Astrocyte (in vitro differentiated cells and primary cell): Measurements from ENCODE around the gene TUNAR. TPM values are rescaled to one million over a fixed set of nuclear protein-coding genes. Genes with fewer than 3 reads are reported as not detected.

Experiments
- DNase-seq: peaks from one replicate; pipeline ENCODE4 v3.0.0-alpha.2; 2010; ENCODE audit warnings: low read depth
- FAIRE-seq: peaks from 2 replicates; lab custom pipeline; 2011; peaks lifted over from hg19 to GRCh38; lab: Jason Lieb, UNC
- H2AFZ ChIP-seq: 2 replicates; pipeline ENCODE4 v1.6.0; 2012; ENCODE audit warnings: low read depth, low read length, inconsistent platforms
- H3K27ac ChIP-seq: 2 replicates; pipeline ENCODE4 v1.5.1; 2011; ENCODE audit warnings: low read depth, low read length, inconsistent platforms
- H3K27me3 ChIP-seq: 2 replicates; pipeline ENCODE4 v1.6.0; 2011; ENCODE audit warnings: low read length, inconsistent platforms; ENCODE audit not compliant: insufficient read depth
- H3K36me3 ChIP-seq: 2 replicates; pipeline ENCODE4 v1.5.1; 2011; ENCODE audit warnings: low read length, inconsistent platforms; ENCODE audit not compliant: insufficient read depth
- H3K4me1 ChIP-seq: 2 replicates; pipeline ENCODE4 v1.5.1; 2011; ENCODE audit warnings: low read length, inconsistent platforms; ENCODE audit not compliant: insufficient read depth
- H3K4me2 ChIP-seq: 2 replicates; pipeline ENCODE4 v1.6.0; 2012; ENCODE audit warnings: low read length, inconsistent platforms
- H3K4me3 ChIP-seq: 2 replicates; pipeline ENCODE4 v1.5.1; 2011; ENCODE audit warnings: low read depth, mild to moderate bottlenecking, low read length, inconsistent platforms; ENCODE audit not compliant: insufficient read depth
- H3K79me2 ChIP-seq: 2 replicates; pipeline ENCODE4 v1.6.0; 2012; ENCODE audit warnings: mild to moderate bottlenecking, low read length, inconsistent platforms; ENCODE audit not compliant: insufficient read depth
- H3K9ac ChIP-seq: 2 replicates; pipeline ENCODE4 v1.6.0; 2012; ENCODE audit warnings: mild to moderate bottlenecking, low read length, inconsistent platforms
- H3K9me3 ChIP-seq: 2 replicates; pipeline ENCODE4 v1.5.1; 2012; ENCODE audit warnings: low read depth, mild to moderate bottlenecking, low read length, inconsistent platforms; ENCODE audit not compliant: insufficient read depth
- H4K20me1 ChIP-seq: 2 replicates; pipeline ENCODE4 v1.6.0; 2012; ENCODE audit warnings: low read length, inconsistent platforms; ENCODE audit not compliant: insufficient read depth
- H3K27ac Mint-ChIP-seq: one replicate; pipeline ENCODE4 v1.8.0; 2021; ENCODE audit warnings: mild to moderate bottlenecking, mixed read lengths; ENCODE audit not compliant: unreplicated experiment
- H3K27me3 Mint-ChIP-seq: one replicate; pipeline ENCODE4 v1.8.0; 2021; ENCODE audit warnings: low read depth, mixed read lengths; ENCODE audit not compliant: unreplicated experiment
- H3K36me3 Mint-ChIP-seq: one replicate; pipeline ENCODE4 v1.8.0; 2021; ENCODE audit warnings: low read depth, mixed read lengths; ENCODE audit not compliant: unreplicated experiment
- H3K4me1 Mint-ChIP-seq: one replicate; pipeline ENCODE4 v1.8.0; 2021; ENCODE audit warnings: low read depth, mixed read lengths; ENCODE audit not compliant: unreplicated experiment
- H3K4me3 Mint-ChIP-seq: one replicate; pipeline ENCODE4 v1.8.0; 2021; ENCODE audit warnings: mild to moderate bottlenecking, moderate library complexity, mixed read lengths; ENCODE audit not compliant: unreplicated experiment
- H3K9me3 Mint-ChIP-seq: one replicate; pipeline ENCODE4 v1.8.0; 2021; ENCODE audit warnings: mild to moderate bottlenecking, mixed read lengths; ENCODE audit not compliant: unreplicated experiment
- EZH2 ChIP-seq: IDR thresholded peaks from 2 replicates; pipeline ENCODE4 v1.6.1; 2012; ENCODE audit warnings: mild to moderate bottlenecking, low read length, inconsistent platforms; ENCODE audit not compliant: insufficient read depth
- total RNA-seq: library from RNA; stranded (reverse); gene quantifications from 2 replicates; pipeline ENCODE4 v1.2.1, GENCODE V29; 2021
- TF ChIP-seq, protein P1 (sequence below): IDR thresholded peaks from 2 replicates; pipeline ENCODE4 v1.5.1; 2011; ENCODE audit warnings: low read depth, mild to moderate bottlenecking, inconsistent platforms, low read length, moderate library complexity; ENCODE audit not compliant: insufficient read depth

Gene TUNAR
- total RNA-seq, 1 donor from 2014 or later: 1.0 TPM

DNA sequence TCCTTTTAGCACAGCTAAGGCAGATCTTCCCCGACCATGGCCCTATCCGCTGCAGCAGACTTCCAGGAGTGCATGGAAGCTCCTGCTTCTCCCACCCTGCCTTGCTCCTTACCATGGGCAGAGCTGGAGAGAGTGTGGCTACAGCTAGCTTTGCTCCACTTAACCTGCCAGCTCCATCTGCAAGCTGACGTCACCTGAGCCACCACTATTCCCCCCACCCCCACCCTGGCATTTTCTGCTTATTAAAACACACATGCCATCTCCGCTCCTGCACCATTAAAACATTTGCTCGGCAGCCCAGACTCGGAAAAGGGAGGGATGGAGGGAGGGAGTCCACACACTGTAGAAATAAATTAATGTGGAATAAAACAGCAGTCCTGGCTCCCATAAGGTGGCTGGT, 67.8 kb downstream of the TUNAR start:
- TF ChIP-seq, protein P1, sequence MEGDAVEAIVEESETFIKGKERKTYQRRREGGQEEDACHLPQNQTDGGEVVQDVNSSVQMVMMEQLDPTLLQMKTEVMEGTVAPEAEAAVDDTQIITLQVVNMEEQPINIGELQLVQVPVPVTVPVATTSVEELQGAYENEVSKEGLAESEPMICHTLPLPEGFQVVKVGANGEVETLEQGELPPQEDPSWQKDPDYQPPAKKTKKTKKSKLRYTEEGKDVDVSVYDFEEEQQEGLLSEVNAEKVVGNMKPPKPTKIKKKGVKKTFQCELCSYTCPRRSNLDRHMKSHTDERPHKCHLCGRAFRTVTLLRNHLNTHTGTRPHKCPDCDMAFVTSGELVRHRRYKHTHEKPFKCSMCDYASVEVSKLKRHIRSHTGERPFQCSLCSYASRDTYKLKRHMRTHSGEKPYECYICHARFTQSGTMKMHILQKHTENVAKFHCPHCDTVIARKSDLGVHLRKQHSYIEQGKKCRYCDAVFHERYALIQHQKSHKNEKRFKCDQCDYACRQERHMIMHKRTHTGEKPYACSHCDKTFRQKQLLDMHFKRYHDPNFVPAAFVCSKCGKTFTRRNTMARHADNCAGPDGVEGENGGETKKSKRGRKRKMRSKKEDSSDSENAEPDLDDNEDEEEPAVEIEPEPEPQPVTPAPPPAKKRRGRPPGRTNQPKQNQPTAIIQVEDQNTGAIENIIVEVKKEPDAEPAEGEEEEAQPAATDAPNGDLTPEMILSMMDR: no peak
- no peak for TF ChIP-seq EZH2
- H3K36me3 ChIP-seq: no peaks in the 10 kb centered on the region
- no peak overlapping the region for H3K4me2 ChIP-seq
- no peaks in the 10 kb centered on the region for H3K36me3 Mint-ChIP-seq
- no peak overlapping the region for H3K9ac ChIP-seq
- H4K20me1 ChIP-seq: no peaks in the 10 kb centered on the region
- H3K9me3 ChIP-seq: no peaks in the 10 kb centered on the region
- no peak overlapping the region for H3K27ac Mint-ChIP-seq
- H3K4me1 Mint-ChIP-seq: peaks cover 2% of the 10 kb centered on the region
- H3K27ac ChIP-seq: no peak overlapping the region
- no peaks in the 10 kb centered on the region for H3K4me1 ChIP-seq
- H3K27me3 ChIP-seq: no peaks in the 10 kb centered on the region
- H3K27me3 Mint-ChIP-seq: peaks cover 11% of the 10 kb centered on the region
- H3K4me3 ChIP-seq: no peak overlapping the region
- no peak overlapping the region for H3K4me3 Mint-ChIP-seq
- FAIRE-seq: no peak
- DNase-seq: no peak
- H3K79me2 ChIP-seq: no peaks in the 10 kb centered on the region
- peaks cover 6% of the 10 kb centered on the region for H3K9me3 Mint-ChIP-seq
- H2AFZ ChIP-seq: no peak overlapping the region

DNA sequence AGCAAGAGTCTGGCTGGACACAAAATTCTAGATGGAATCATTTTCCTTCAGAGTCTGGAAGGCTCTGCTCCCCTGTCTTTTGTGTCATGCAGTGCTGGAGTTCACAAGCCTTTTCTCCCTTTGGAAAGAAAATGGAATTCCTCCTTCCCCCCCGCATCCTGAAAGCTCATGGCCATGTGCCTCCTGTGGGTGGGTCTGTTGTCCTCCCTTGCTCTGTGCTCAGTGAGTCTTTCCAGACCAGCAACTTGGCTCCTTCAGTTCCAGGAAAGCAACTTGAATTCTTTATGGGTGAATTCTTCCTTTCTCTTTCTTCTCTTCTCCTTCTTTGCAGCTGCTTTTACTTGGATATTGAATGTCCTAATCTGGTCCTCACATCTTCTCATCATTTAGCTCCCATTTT, 70.2 kb downstream of the TUNAR start:
- Histone ChIP-seq H3K4me2 (no peak overlapping the region), H4K20me1 (no peaks in the 10 kb centered on the region), H3K79me2 (no peaks in the 10 kb centered on the region), H3K9me3 (no peaks in the 10 kb centered on the region), H3K4me1 (no peaks in the 10 kb centered on the region), H3K27me3 (no peaks in the 10 kb centered on the region), H3K4me3 (no peak overlapping the region), H2AFZ (no peak overlapping the region), H3K9ac (no peak overlapping the region), H3K27ac (no peak overlapping the region), H3K36me3 (no peaks in the 10 kb centered on the region)
- Mint-ChIP-seq H3K4me3 (no peak overlapping the region), H3K4me1 (peaks cover 2% of the 10 kb centered on the region), H3K27ac (no peak overlapping the region), H3K27me3 (peaks cover 14% of the 10 kb centered on the region), H3K36me3 (no peaks in the 10 kb centered on the region), H3K9me3 (peaks cover 10% of the 10 kb centered on the region)
- no peak for TF ChIP-seq EZH2
- TF ChIP-seq, protein P1: no peak
- no peak for DNase-seq
- no peak for FAIRE-seq

DNA sequence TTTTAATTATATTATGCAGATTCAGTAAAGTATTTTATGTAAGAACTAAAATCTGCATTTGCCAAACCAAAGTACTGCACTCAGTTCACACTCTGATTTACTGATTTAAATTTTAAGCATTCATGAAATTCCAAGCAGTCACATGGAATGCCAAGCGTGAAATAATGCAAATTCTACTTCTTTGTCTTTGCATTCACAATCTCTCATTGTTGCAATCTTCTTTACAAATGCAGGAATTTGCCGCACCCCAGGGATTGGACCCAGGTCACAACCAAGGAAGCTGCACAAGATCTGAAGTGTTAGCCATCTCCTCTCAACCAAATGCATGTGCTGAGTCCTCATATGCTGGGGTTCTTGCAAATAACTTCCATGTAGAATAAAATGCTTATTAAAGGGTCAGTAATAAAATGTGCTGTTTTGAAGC, 71.9 kb downstream of the TUNAR start:
- Histone ChIP-seq H3K36me3 (no peaks in the 10 kb centered on the region), H3K4me1 (no peaks in the 10 kb centered on the region), H3K4me2 (no peak overlapping the region), H2AFZ (no peak overlapping the region), H3K9ac (no peak overlapping the region), H3K27ac (no peak overlapping the region), H3K79me2 (no peaks in the 10 kb centered on the region), H3K27me3 (no peaks in the 10 kb centered on the region), H3K9me3 (no peaks in the 10 kb centered on the region), H3K4me3 (no peak overlapping the region), H4K20me1 (no peaks in the 10 kb centered on the region)
- Mint-ChIP-seq H3K36me3 (no peaks in the 10 kb centered on the region), H3K9me3 (peaks cover 7% of the 10 kb centered on the region), H3K27ac (no peak overlapping the region), H3K4me3 (no peak overlapping the region), H3K4me1 (peaks cover 2% of the 10 kb centered on the region), H3K27me3 (peaks cover 9% of the 10 kb centered on the region)
- FAIRE-seq (no peak), DNase-seq (no peak)
- TF ChIP-seq, protein P1: no peak
- TF ChIP-seq EZH2: no peak
